Fibroblast of villous mesenchyme (primary cell): ENCODE results near the gene CEP89. TPM values are rescaled to one million over a fixed set of nuclear protein-coding genes. Genes with fewer than 3 reads are reported as not detected.

Experiments
- DNase-seq: peaks from one replicate; pipeline ENCODE4 v3.0.0-alpha.2; 2010; ENCODE audit warnings: low read depth
- H3K4me3 ChIP-seq: 2 replicates; pipeline ENCODE4 v1.5.1; 2011; ENCODE audit warnings: low read depth, mild to moderate bottlenecking, low read length
- CTCF ChIP-seq: IDR thresholded peaks from 2 replicates; pipeline ENCODE4 v1.5.1; 2012; ENCODE audit warnings: low read depth, mild to moderate bottlenecking, low read length; ENCODE audit not compliant: insufficient read depth
- total RNA-seq: library from RNA; depleted of rRNA; stranded (reverse); fragments of >200 nt; gene quantifications from 2 replicates; pipeline ENCODE4 v1.2.3, GENCODE V29; 2012

Gene CEP89
- total RNA-seq, 1 donor, result 18.1 TPM

GRCh38 chr19:32909257-32909656, 62.5 kb downstream of the CEP89 start:
- TF ChIP-seq CTCF, result no peak
- peak; percentile 10 for DNase-seq
- H3K4me3 ChIP-seq, result no peak overlapping the region

GRCh38 chr19:32908641-32909190, 63.0 kb downstream of the CEP89 start:
- no peak for TF ChIP-seq CTCF
- no peak for DNase-seq
- no peak overlapping the region for H3K4me3 ChIP-seq

GRCh38 chr19:32902448-32902847, 69.3 kb downstream of the CEP89 start:
- TF ChIP-seq CTCF, result no peak
- DNase-seq, result no peak
- no peak overlapping the region for H3K4me3 ChIP-seq

GRCh38 chr19:32901504-32902161, 70.1 kb downstream of the CEP89 start:
- H3K4me3 ChIP-seq, result no peak overlapping the region
- no peak for TF ChIP-seq CTCF
- no peak for DNase-seq

- TF ChIP-seq CTCF, result no peak
- peak; percentile 16 for DNase-seq
Measured at GRCh38 chr19:32896516-32897214, 75.1 kb downstream of the CEP89 start.

GRCh38 chr19:32895384-32895783, 76.4 kb downstream of the CEP89 start:
- no peak for DNase-seq
- TF ChIP-seq CTCF, result no peak
- no peak overlapping the region for H3K4me3 ChIP-seq

More at GRCh38 chr19:32896516-32897214, 75.1 kb downstream of the CEP89 start:
- H3K4me3 ChIP-seq, result no peak overlapping the region
